ENCODE data around the gene RHBDF1. TPM values are rescaled to one million over a fixed set of nuclear protein-coding genes. Genes with fewer than 3 reads are reported as not detected.
"Not testable (repeated sequence)": the region's sequence is repeated elsewhere in the genome, so short reads cannot be mapped to it uniquely, and the experiment has no call there.

RHBDF1 gene
- polyA plus RNA-seq, 2 of the 4 experiments (the other 2 are of a cell fraction), result 13.5 to 19.2 TPM

DNA sequence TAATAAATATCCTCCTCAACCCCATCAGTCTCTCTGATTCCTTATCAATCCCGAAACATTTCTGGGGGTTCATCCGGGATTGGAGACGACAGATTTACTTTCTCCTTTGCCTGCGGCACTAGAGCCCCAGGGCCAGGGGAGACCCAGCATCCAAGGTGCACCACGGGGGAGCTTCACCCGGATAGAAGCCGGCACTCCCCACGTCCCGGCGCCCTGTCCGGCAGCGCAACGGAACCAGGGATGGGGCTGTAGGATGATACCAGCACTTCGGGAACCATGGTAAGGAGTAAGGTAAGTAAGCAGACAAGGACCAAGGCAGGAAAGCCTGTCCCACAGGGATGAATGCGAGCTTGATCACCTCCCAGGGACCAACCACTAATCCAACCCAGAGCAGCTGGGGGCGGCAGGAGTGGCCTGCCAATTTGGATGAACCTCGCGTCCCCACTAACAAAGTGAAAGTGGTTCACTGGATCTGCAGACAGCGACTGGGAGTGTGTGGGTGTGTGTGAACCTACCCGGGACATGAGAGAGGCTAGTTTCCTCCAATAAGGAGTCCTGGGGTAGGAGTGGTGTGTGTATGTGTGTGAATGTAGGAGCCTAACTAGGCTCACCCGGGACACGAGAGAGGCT, 30.9 kb downstream of the RHBDF1 start:
- 95% methylated on average over 19 of the region's 22 CpGs for WGBS (ENCODE audit: missing lambda C conversion rate)
- CTCF ChIA-PET, result interaction anchor here (1.2 kb wide), 1 partner anchor 22 kb away, joined by 3 read pairs; no protein-coding TSS in a partner anchor
- Histone ChIP-seq H3K4me2 (no peak overlapping the region), H3K9me3 (no peaks in the 10 kb centered on the region), H3K4me3 (no peak overlapping the region), H3K4me1 (peaks cover 16% of the 10 kb centered on the region; the same call in 2 of the 3 replicates), H3K27ac (no peak overlapping the region)
- POLR2A ChIA-PET, result no interaction called here
- FAIRE-seq (no peak), DNase-seq (ENCODE audit: low read depth in 1 of 2, low spot score in 1 of 2) (no peak), ATAC-seq (no peak)
- TF ChIP-seq KDM1A (IDR thresholded peaks at IDR 0.05; ENCODE audit: low read depth), result no peak

DNA sequence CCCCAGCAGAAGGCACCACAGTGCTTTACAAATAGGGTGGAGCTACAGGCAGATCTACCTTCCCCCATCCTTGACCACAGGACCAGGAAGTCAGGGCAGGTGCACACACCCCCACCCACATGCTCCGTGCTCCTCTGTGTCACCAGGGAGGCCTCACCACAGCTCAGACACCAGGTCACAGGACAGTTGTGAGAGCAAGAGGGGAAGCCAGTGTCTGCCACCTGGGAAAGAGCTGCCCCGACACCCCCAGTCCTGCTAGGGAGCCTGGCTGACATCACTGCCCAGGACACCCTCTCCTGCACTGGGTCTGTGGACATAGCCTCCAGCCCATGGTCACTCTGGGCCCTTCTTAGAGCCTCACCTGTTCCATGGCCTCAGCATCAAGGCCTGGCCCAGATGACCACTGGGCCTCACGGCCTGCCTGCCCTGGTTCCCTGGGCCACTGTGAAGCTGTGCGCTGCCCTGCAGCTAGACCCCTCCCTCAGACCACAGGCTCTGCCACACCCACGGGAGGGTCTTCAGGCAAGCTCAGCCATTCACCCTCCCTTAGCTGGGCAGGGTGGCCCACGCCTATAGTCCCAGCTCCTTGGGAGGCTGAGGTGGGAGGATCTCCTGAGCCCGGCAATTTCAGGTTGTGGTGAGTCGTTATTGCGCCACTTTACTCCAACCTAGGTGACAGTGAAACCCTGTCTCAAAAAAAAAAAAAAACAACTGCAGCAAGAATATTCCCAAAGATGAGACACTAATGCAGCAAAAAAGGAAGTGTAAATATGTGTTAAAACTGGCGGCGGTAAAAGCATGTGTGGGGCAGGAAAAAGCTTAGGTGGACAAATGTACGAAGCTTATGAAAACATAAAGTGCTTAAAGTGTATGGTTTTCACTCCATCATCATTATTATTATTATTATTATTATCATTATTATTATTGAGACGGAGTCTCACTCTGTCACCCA, 33.2 kb downstream of the RHBDF1 start:
- DNase-seq (ENCODE audit: low read depth in 1 of 2, low spot score in 1 of 2) (no peak), ATAC-seq (no peak), FAIRE-seq (no peak)
- H3K4me2 ChIP-seq, result no peak overlapping the region
- ChIA-PET POLR2A (no interaction called here), CTCF (interaction anchor here (0.7 to 1.2 kb wide), 3 partner anchors 14 to 141 kb away, joined by 3 to 4 read pairs (median 4); partner anchors contain the start of genes HBQ1, POLR3K and SNRNP25)
- TF ChIP-seq CBX2 (IDR thresholded peaks at IDR 0.05; ENCODE audit: borderline replicate concordance, low read depth) (no peak), CEBPB (IDR thresholded peaks at IDR 0.05) (0 out of 4 replicates have a peak, but pooled peaks of 1 of the 2 experiments have one; percentile 14)
- H3K4me1 ChIP-seq, result no peaks in the 10 kb centered on the region
- no peaks in the 10 kb centered on the region for H3K9me3 ChIP-seq
- H3K27ac ChIP-seq, result no peak overlapping the region
- no peak overlapping the region for H3K4me3 ChIP-seq
- 88% methylated on average over 12 of the region's 13 CpGs for WGBS (ENCODE audit: missing lambda C conversion rate)

DNA sequence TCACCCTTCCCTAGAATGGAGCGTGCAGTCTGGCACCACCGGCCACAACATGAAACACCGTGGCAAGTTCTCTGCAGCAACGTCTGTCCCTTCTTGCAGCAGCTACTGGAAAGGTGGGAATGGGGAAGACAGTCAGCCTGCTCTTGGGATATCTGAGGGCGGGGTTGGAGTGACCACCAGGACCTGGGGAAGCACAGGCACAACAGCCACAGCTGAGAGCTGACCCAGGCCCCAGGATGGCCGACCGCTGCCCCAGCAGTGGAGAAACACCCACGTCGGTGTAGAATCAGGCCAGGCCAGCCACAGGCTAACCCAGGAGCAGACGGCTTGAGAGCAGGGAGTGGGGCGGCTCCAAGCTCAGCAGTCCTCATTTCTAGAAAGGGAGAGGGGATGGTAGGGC, 34.2 kb downstream of the RHBDF1 start:
- POLR2A ChIA-PET; H3K4me2 ChIP-seq; ATAC-seq; H3K4me1 ChIP-seq; H3K4me3 ChIP-seq; FAIRE-seq; H3K9me3 ChIP-seq; H3K27ac ChIP-seq; DNase-seq (ENCODE audit: low read depth in 1 of 2, low spot score in 1 of 2): not testable (repeated sequence)
- CTCF ChIA-PET, result interaction anchor here (1.2 kb wide), 1 partner anchor 58 kb away, joined by 4 read pairs; no protein-coding TSS in a partner anchor
- WGBS (ENCODE audit: missing lambda C conversion rate), result 89% methylated on average over 11 of the region's 11 CpGs

DNA sequence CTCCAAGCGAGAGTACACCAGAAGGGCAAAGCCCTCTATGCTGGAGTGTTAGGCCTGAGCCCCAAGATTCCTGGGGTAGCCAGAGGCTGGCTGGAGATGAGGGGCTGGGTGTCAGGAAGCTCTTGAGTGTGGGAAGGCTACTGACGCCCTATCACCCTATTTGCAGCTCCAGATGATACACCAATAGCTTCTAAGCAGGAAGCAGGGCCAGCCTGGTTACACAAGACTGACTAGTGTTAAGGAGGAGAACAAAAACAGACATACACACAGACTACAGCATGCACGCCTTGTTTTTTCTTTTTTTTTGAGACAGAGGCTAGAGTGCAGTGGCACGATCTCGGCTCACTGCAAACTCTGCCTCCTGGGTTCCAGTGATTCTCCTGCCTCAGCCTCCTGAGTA, 34.9 kb downstream of the RHBDF1 start:
- Histone ChIP-seq H3K4me1 (no peaks in the 10 kb centered on the region), H3K4me2 (no peak overlapping the region), H3K9me3 (no peaks in the 10 kb centered on the region), H3K27ac (no peak overlapping the region), H3K4me3 (no peak overlapping the region)
- POLR2A ChIA-PET, result no interaction called here
- ATAC-seq (no peak), DNase-seq (ENCODE audit: low read depth in 1 of 2, low spot score in 1 of 2) (no peak), FAIRE-seq (no peak)
- CTCF ChIA-PET, result no interaction called here
- TF ChIP-seq PHF8 (IDR thresholded peaks at IDR 0.05; ENCODE audit: borderline replicate concordance, low read depth) (no peak), KDM5A (IDR thresholded peaks at IDR 0.05) (no peak), FOXS1 (CRISPR knock-in tag; IDR thresholded peaks at IDR 0.05) (no peak), RAD21 (conservative IDR thresholded peaks at IDR 0.05 in 1 of 2, IDR thresholded peaks at IDR 0.05 in 1 of 2) (no peak), JUN (IDR thresholded peaks at IDR 0.05) (no peak), HOXB13 (CRISPR knock-in tag; IDR thresholded peaks at IDR 0.05; ENCODE audit: low read depth) (no peak)
- 96% methylated on average over 5 of the region's 5 CpGs for WGBS (ENCODE audit: missing lambda C conversion rate)

DNA sequence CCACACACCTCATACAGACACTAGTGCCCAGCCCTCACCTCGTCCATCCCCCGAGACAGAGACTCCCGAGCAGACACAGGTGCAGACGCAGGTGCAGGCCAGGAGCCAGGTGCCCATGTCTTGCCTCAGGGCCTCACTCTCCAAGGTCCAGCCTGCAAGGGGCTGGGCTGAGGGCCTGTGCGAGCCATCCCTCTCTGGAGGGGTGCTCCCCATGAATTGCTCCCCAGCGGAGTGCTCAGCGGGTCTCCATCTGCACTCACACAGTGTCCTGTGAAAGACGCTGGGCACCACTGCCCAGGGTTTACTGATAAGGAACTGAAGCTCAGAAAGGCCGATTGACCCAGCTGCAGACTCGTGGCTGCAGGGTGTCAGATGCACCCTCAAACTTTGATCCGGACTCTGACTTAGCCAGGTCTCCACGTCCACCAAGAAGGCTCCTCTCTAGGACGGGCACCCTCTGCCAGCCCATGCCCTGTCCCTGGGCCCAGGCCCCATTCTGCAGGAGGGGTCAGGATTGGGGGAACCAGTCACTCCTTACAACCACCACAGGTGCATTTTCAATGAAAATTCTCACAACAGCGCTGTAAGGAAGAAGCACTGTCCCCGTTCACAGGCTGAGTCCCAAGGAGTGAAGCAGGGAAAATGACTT, 36.0 kb downstream of the RHBDF1 start:
- ATAC-seq (no peak), DNase-seq (ENCODE audit: low read depth in 1 of 2, low spot score in 1 of 2) (no peak), FAIRE-seq (no peak)
- WGBS (ENCODE audit: missing lambda C conversion rate), result 92% methylated on average over 13 of the region's 15 CpGs
- Histone ChIP-seq H3K4me2 (no peak overlapping the region), H3K9me3 (no peaks in the 10 kb centered on the region), H3K27ac (no peak overlapping the region), H3K4me1 (no peaks in the 10 kb centered on the region), H3K4me3 (no peak overlapping the region)
- ChIA-PET POLR2A (no interaction called here), CTCF (interaction anchor here (0.6 kb wide), 1 partner anchor 17 kb away, joined by 3 read pairs; the partner anchor contains the start of genes POLR3K and SNRNP25)
- TF ChIP-seq KDM5A (IDR thresholded peaks at IDR 0.05) (no peak), JUNB (IDR thresholded peaks at IDR 0.05) (no peak), RAD21 (conservative IDR thresholded peaks at IDR 0.05 in 1 of 2, IDR thresholded peaks at IDR 0.05 in 1 of 2) (no peak), HDAC2 (IDR thresholded peaks at IDR 0.05) (no peak), POLR2AphosphoS2 (conservative IDR thresholded peaks at IDR 0.05; ENCODE audit: low read length) (no peak), NPAS2 (CRISPR knock-in tag; IDR thresholded peaks at IDR 0.05; ENCODE audit: borderline replicate concordance) (no peak), FOSL2 (IDR thresholded peaks at IDR 0.05) (no peak), FOSL2 (CRISPR knock-in tag; IDR thresholded peaks at IDR 0.05) (no peak)
